ENCODE data around the gene CBX1. TPM values are rescaled to one million over a fixed set of nuclear protein-coding genes. Genes with fewer than 3 reads are reported as not detected.
"Not testable (repeated sequence)": the region's sequence is repeated elsewhere in the genome, so short reads cannot be mapped to it uniquely, and the experiment has no call there.

Gene CBX1
- total RNA-seq, 1 donor = 8.1 TPM

- H3K9me3 ChIP-seq (ENCODE audit: low read depth, low read length) = no peaks in the 10 kb centered on the region
- no peaks in the 10 kb centered on the region for H3K27me3 ChIP-seq (ENCODE audit: insufficient read depth, low read length)
- no peaks in the 10 kb centered on the region for H3K4me1 ChIP-seq (ENCODE audit: insufficient read depth, low read length)
- H3K4me3 ChIP-seq (ENCODE audit: low read length) = no peak overlapping the region
Measured at GRCh38 chr17:48070195-48070594, 31.1 kb downstream of the CBX1 start.

- Histone ChIP-seq H3K4me1 (ENCODE audit: insufficient read depth, low read length) (no peaks in the 10 kb centered on the region), H3K27me3 (ENCODE audit: insufficient read depth, low read length) (no peaks in the 10 kb centered on the region), H3K9me3 (ENCODE audit: low read depth, low read length) (no peaks in the 10 kb centered on the region), H3K4me3 (ENCODE audit: low read length) (no peak overlapping the region)
Measured at GRCh38 chr17:48068491-48068961, 32.8 kb downstream of the CBX1 start.

GRCh38 chr17:48067808-48068207 is 33.5 kb downstream of the CBX1 start:
- H3K4me1 ChIP-seq (ENCODE audit: insufficient read depth, low read length); H3K27me3 ChIP-seq (ENCODE audit: insufficient read depth, low read length); H3K4me3 ChIP-seq (ENCODE audit: low read length); H3K9me3 ChIP-seq (ENCODE audit: low read depth, low read length): not testable (repeated sequence)

- no peaks in the 10 kb centered on the region for H3K27me3 ChIP-seq (ENCODE audit: insufficient read depth, low read length)
- no peaks in the 10 kb centered on the region for H3K9me3 ChIP-seq (ENCODE audit: low read depth, low read length)
- H3K4me3 ChIP-seq (ENCODE audit: low read length) = no peak overlapping the region
- H3K4me1 ChIP-seq (ENCODE audit: insufficient read depth, low read length) = no peaks in the 10 kb centered on the region
Measured at GRCh38 chr17:48067245-48067644, 34.0 kb downstream of the CBX1 start.

GRCh38 chr17:48066656-48067055 is 34.6 kb downstream of the CBX1 start:
- Histone ChIP-seq H3K4me3 (ENCODE audit: low read length) (no peak overlapping the region), H3K9me3 (ENCODE audit: low read depth, low read length) (no peaks in the 10 kb centered on the region), H3K4me1 (ENCODE audit: insufficient read depth, low read length) (no peaks in the 10 kb centered on the region), H3K27me3 (ENCODE audit: insufficient read depth, low read length) (no peaks in the 10 kb centered on the region)

GRCh38 chr17:48066192-48066591 is 35.1 kb downstream of the CBX1 start:
- Histone ChIP-seq H3K9me3 (ENCODE audit: low read depth, low read length) (no peaks in the 10 kb centered on the region), H3K4me3 (ENCODE audit: low read length) (no peak overlapping the region), H3K4me1 (ENCODE audit: insufficient read depth, low read length) (no peaks in the 10 kb centered on the region), H3K27me3 (ENCODE audit: insufficient read depth, low read length) (no peaks in the 10 kb centered on the region)

GRCh38 chr17:48064638-48065037 is 36.6 kb downstream of the CBX1 start:
- H3K27me3 ChIP-seq (ENCODE audit: insufficient read depth, low read length) = no peaks in the 10 kb centered on the region
- H3K4me3 ChIP-seq (ENCODE audit: low read length) = no peak overlapping the region
- no peaks in the 10 kb centered on the region for H3K9me3 ChIP-seq (ENCODE audit: low read depth, low read length)
- no peaks in the 10 kb centered on the region for H3K4me1 ChIP-seq (ENCODE audit: insufficient read depth, low read length)

GRCh38 chr17:48062273-48062672 is 39.0 kb downstream of the CBX1 start:
- H3K4me1 ChIP-seq (ENCODE audit: insufficient read depth, low read length) = no peaks in the 10 kb centered on the region
- no peaks in the 10 kb centered on the region for H3K9me3 ChIP-seq (ENCODE audit: low read depth, low read length)
- H3K4me3 ChIP-seq (ENCODE audit: low read length) = no peak overlapping the region
- H3K27me3 ChIP-seq (ENCODE audit: insufficient read depth, low read length) = no peaks in the 10 kb centered on the region

GRCh38 chr17:48060249-48060648 is 41.0 kb downstream of the CBX1 start:
- peaks cover 8% of the 10 kb centered on the region for H3K4me1 ChIP-seq (ENCODE audit: insufficient read depth, low read length)
- H3K27me3 ChIP-seq (ENCODE audit: insufficient read depth, low read length) = no peaks in the 10 kb centered on the region
- H3K4me3 ChIP-seq (ENCODE audit: low read length) = no peak overlapping the region
- no peaks in the 10 kb centered on the region for H3K9me3 ChIP-seq (ENCODE audit: low read depth, low read length)

- Histone ChIP-seq H3K4me1 (ENCODE audit: insufficient read depth, low read length) (peaks cover 13% of the 10 kb centered on the region), H3K4me3 (ENCODE audit: low read length) (no peak overlapping the region), H3K9me3 (ENCODE audit: low read depth, low read length) (no peaks in the 10 kb centered on the region), H3K27me3 (ENCODE audit: insufficient read depth, low read length) (no peaks in the 10 kb centered on the region)
Measured at GRCh38 chr17:48059125-48059668, 42.1 kb downstream of the CBX1 start.

GRCh38 chr17:48058393-48059124 is 42.7 kb downstream of the CBX1 start:
- no peaks in the 10 kb centered on the region for H3K27me3 ChIP-seq (ENCODE audit: insufficient read depth, low read length)
- peaks cover 19% of the 10 kb centered on the region for H3K4me1 ChIP-seq (ENCODE audit: insufficient read depth, low read length)
- H3K4me3 ChIP-seq (ENCODE audit: low read length) = no peak overlapping the region
- no peaks in the 10 kb centered on the region for H3K9me3 ChIP-seq (ENCODE audit: low read depth, low read length)

GRCh38 chr17:48057626-48058025 is 43.7 kb downstream of the CBX1 start:
- H3K4me3 ChIP-seq (ENCODE audit: low read length) = no peak overlapping the region
- no peaks in the 10 kb centered on the region for H3K9me3 ChIP-seq (ENCODE audit: low read depth, low read length)
- no peaks in the 10 kb centered on the region for H3K27me3 ChIP-seq (ENCODE audit: insufficient read depth, low read length)
- peaks cover 28% of the 10 kb centered on the region for H3K4me1 ChIP-seq (ENCODE audit: insufficient read depth, low read length)

GRCh38 chr17:48056879-48057278 is 44.4 kb downstream of the CBX1 start:
- H3K27me3 ChIP-seq (ENCODE audit: insufficient read depth, low read length) = no peaks in the 10 kb centered on the region
- H3K4me3 ChIP-seq (ENCODE audit: low read length) = no peak overlapping the region
- H3K4me1 ChIP-seq (ENCODE audit: insufficient read depth, low read length) = peaks cover 36% of the 10 kb centered on the region
- no peaks in the 10 kb centered on the region for H3K9me3 ChIP-seq (ENCODE audit: low read depth, low read length)

- peaks cover 40% of the 10 kb centered on the region for H3K4me1 ChIP-seq (ENCODE audit: insufficient read depth, low read length)
Measured at GRCh38 chr17:48056246-48056745, 45.0 kb downstream of the CBX1 start.

GRCh38 chr17:48055531-48056245 is 45.6 kb downstream of the CBX1 start:
- Histone ChIP-seq H3K4me3 (ENCODE audit: low read length) (no peak overlapping the region), H3K27me3 (ENCODE audit: insufficient read depth, low read length) (no peaks in the 10 kb centered on the region)

More at GRCh38 chr17:48056246-48056745, 45.0 kb downstream of the CBX1 start:
- Histone ChIP-seq H3K27me3 (ENCODE audit: insufficient read depth, low read length) (no peaks in the 10 kb centered on the region), H3K9me3 (ENCODE audit: low read depth, low read length) (no peaks in the 10 kb centered on the region), H3K4me3 (ENCODE audit: low read length) (no peak overlapping the region)

More at GRCh38 chr17:48055531-48056245, 45.6 kb downstream of the CBX1 start:
- H3K4me1 ChIP-seq (ENCODE audit: insufficient read depth, low read length) = peaks cover 42% of the 10 kb centered on the region
- no peaks in the 10 kb centered on the region for H3K9me3 ChIP-seq (ENCODE audit: low read depth, low read length)

Measured in mononuclear cell (primary cell).